Measurements from ENCODE around the gene FNTB. TPM values are rescaled to one million over a fixed set of nuclear protein-coding genes. Genes with fewer than 3 reads are reported as not detected.

The FNTB gene
- total RNA-seq, 4 donors from 2014 or later, result 40.6 to 44.6 (median 43.2) TPM

DNA sequence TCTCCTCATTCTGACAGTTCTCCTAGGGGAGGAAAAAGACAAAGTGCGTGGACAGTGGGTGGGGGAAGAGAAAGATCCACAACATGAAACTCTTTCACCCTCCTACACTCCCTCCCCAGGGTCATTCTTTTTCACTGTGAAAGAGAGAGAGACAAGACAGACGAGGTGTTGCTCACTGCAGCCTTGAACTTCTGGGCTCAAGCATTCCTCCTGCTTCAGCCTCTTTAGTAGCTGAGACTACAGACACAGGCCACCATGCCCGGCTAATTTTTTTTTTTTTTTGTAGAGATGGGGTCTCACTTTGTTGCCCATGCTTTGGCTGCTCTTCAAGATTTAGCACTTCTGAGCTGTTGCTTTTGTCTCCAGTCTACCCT is 46.9 kb upstream of the FNTB start:
- H3K36me3 ChIP-seq, result peaks cover 19% of the 10 kb centered on the region
- TF ChIP-seq POLR2A (IDR thresholded peaks at IDR 0.05) (no peak), POLR2AphosphoS5 (IDR thresholded peaks at IDR 0.05) (no peak), EP300 (IDR thresholded peaks at IDR 0.05) (no peak)
- TF ChIP-seq, protein P1, sequence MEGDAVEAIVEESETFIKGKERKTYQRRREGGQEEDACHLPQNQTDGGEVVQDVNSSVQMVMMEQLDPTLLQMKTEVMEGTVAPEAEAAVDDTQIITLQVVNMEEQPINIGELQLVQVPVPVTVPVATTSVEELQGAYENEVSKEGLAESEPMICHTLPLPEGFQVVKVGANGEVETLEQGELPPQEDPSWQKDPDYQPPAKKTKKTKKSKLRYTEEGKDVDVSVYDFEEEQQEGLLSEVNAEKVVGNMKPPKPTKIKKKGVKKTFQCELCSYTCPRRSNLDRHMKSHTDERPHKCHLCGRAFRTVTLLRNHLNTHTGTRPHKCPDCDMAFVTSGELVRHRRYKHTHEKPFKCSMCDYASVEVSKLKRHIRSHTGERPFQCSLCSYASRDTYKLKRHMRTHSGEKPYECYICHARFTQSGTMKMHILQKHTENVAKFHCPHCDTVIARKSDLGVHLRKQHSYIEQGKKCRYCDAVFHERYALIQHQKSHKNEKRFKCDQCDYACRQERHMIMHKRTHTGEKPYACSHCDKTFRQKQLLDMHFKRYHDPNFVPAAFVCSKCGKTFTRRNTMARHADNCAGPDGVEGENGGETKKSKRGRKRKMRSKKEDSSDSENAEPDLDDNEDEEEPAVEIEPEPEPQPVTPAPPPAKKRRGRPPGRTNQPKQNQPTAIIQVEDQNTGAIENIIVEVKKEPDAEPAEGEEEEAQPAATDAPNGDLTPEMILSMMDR (IDR thresholded peaks at IDR 0.05), result no peak
- no peaks in the 10 kb centered on the region for H3K27me3 ChIP-seq
- no peak overlapping the region for H3K4me3 ChIP-seq
- no peak for DNase-seq (ENCODE audit: low spot score in 2 of 2)
- no peaks in the 10 kb centered on the region for H3K9me3 ChIP-seq
- no peak overlapping the region for H3K27ac ChIP-seq
- 85% methylated on average over 3 of the region's 3 CpGs for WGBS
- peaks cover 17% of the 10 kb centered on the region for H3K4me1 ChIP-seq

DNA sequence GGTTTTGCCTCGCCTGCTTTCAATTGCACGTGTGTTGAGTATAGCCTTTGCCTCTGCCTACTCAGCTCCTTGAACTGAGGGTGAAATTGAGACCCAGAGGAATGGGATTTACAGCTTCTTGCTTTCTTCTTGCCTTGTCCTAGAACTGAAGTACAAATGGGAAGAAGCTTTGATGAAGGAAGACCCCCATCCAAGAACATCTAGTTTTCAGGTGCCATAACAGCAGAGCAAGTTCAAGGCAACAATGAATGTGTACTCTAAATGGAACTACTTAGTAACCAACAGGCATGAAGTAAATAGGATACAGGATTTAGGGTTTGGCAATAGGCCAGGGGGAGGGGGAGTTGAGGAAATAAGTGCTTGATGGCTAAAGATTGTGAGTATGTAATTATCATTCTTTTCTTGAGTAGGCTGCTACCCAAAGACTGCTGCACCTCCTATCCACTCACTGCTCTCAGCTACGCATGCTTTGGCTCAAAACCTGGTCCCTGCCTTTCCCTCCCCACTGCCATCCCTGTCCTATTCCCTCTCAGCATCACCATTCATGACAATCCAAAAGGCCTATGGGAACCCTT is 46.3 kb upstream of the FNTB start:
- Histone ChIP-seq H3K9me3 (no peaks in the 10 kb centered on the region), H3K27ac (no peak overlapping the region), H3K4me3 (no peak overlapping the region), H3K27me3 (no peaks in the 10 kb centered on the region), H3K4me1 (peaks cover 17% of the 10 kb centered on the region), H3K36me3 (peaks cover 19% of the 10 kb centered on the region)
- 93% methylated on average over 3 of the region's 3 CpGs for WGBS
- no peak for DNase-seq (ENCODE audit: low spot score in 2 of 2)
- TF ChIP-seq, protein P1 (IDR thresholded peaks at IDR 0.05), result no peak
- TF ChIP-seq POLR2A (IDR thresholded peaks at IDR 0.05), result no peak
- no peak for TF ChIP-seq EP300 (IDR thresholded peaks at IDR 0.05)
- TF ChIP-seq POLR2AphosphoS5 (IDR thresholded peaks at IDR 0.05), result no peak

DNA sequence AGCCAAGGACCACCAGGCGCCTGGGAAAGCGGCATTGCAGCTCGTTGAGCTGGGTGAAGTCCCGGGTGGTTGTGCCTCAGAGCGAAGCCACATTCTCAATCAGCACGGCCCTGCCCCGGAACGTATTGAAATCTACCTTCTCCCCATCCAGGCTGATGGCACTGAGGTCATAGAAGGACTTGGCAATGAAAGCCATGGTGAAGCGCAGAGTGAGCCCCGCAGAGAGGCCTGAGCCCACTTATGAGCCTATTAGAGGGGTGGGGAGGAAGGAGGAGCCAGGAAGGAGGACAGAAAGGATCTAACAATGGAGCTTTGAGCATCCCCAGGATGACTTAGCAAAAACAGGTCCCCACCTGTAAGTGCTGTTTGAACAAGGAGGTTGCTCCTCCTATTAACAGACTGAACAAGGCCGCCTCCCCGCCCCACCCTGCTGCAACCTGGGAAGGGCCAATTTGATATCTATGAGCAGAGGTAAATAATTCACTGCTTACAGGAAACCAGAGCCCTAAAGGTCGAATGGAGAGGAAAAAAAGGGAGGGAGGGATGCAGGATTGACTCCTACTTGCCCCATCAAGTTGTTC is 44.1 kb upstream of the FNTB start, which contains the start of gene GPX2:
TSS of gene GPX2 (minus strand) at position 215 of the 581 bp plus-strand sequence. CDS start at position 196, 19 bp downstream.
- Histone ChIP-seq H3K4me3 (no peak within 1 kb of the TSS), H3K36me3 (peaks cover 21% of the 10 kb centered on the region), H3K27me3 (no peaks in the 10 kb centered on the region), H3K4me1 (peaks cover 12% of the 10 kb centered on the region), H3K27ac (peak within 1 kb of the TSS; percentile 23), H3K9me3 (no peaks in the 10 kb centered on the region)
- WGBS, result 43% methylated on average over 13 of the region's 13 CpGs
- no peak for TF ChIP-seq POLR2A (IDR thresholded peaks at IDR 0.05)
- no peak for DNase-seq (ENCODE audit: low spot score in 2 of 2)

DNA sequence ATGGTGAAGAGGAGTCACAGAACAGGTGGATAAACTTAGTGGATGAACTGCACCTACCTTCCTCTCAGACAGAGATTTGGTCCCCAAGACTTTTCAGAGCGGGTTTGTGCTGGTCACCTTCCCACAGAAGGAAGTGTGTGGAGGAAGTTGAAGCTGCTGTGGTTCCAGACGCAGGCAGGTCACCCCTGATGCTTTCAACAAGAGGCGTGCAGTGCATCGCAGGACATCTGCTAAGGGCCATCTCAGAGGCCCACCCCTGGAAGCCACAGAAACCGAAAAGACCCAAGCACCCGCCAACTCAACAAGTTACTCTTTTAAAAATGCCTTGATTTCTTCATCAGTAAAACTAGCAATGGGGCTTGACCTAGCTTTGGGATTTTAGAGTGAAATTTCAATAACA is 43.1 kb upstream of the FNTB start:
- Histone ChIP-seq H3K27me3 (no peaks in the 10 kb centered on the region), H3K27ac (no peak overlapping the region), H3K9me3 (no peaks in the 10 kb centered on the region), H3K36me3 (peaks cover 30% of the 10 kb centered on the region), H3K4me3 (no peak overlapping the region), H3K4me1 (peaks cover 15% of the 10 kb centered on the region)
- no peak for DNase-seq (ENCODE audit: low spot score in 2 of 2)
- WGBS, result 66% methylated on average over 6 of the region's 6 CpGs
- TF ChIP-seq POLR2AphosphoS5 (IDR thresholded peaks at IDR 0.05), result no peak
- no peak for TF ChIP-seq POLR2A (IDR thresholded peaks at IDR 0.05)
- TF ChIP-seq EP300 (IDR thresholded peaks at IDR 0.05), result no peak
- TF ChIP-seq, protein P1 (IDR thresholded peaks at IDR 0.05), result no peak

DNA sequence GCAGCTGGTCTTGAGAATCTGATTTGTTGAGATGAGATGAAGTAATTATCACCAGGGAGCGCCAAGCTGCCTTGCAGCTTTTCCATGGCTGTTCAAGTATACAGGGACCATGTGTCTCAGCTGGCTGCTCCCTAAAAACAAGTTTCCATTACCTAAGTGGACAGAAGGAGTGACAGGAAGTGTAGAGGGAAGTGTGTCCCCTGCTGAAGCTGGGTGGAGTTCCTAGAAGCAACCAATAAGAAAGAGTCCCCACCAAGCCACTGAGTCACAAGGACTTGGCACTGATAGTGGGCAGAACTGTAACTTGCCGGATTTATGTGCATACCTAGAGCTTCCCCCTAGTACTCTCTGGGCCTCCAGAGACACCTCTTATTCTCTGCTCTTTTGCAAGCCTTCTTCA is 42.7 kb upstream of the FNTB start:
- peak in 1 of 2 donors; percentile 4 for DNase-seq (ENCODE audit: low spot score in 2 of 2)
- Histone ChIP-seq H3K27me3 (no peaks in the 10 kb centered on the region), H3K4me1 (peaks cover 15% of the 10 kb centered on the region), H3K27ac (no peak overlapping the region), H3K9me3 (no peaks in the 10 kb centered on the region), H3K36me3 (peaks cover 33% of the 10 kb centered on the region), H3K4me3 (no peak overlapping the region)
- WGBS, result 71% methylated on average over 2 of the region's 2 CpGs
- TF ChIP-seq, protein P1 (IDR thresholded peaks at IDR 0.05), result no peak
- TF ChIP-seq POLR2A (IDR thresholded peaks at IDR 0.05), result no peak
- TF ChIP-seq EP300 (IDR thresholded peaks at IDR 0.05), result no peak
- TF ChIP-seq POLR2AphosphoS5 (IDR thresholded peaks at IDR 0.05), result no peak

Measured in suprapubic skin (tissue), 4 donors.